HCEC 1CT (cell line): Measurements from ENCODE around the gene FERMT2.

Source experiments
- DNase-seq: peaks from one replicate; pipeline ENCODE4 v3.0.0-alpha.2; 2017

The FERMT2 gene

GRCh38 chr14:52944254-52944653, 6.6 kb downstream of the FERMT2 start:
- no peak for DNase-seq

GRCh38 chr14:52939427-52939826, 11.4 kb downstream of the FERMT2 start:
- no peak for DNase-seq

GRCh38 chr14:52937869-52938268, 13.0 kb downstream of the FERMT2 start:
- no peak for DNase-seq

GRCh38 chr14:52937306-52937705, 13.5 kb downstream of the FERMT2 start:
- no peak for DNase-seq

- no peak for DNase-seq
Measured at GRCh38 chr14:52936437-52936836, 14.4 kb downstream of the FERMT2 start.

- no peak for DNase-seq
Measured at GRCh38 chr14:52935833-52936232, 15.0 kb downstream of the FERMT2 start.

- DNase-seq: no peak
Measured at GRCh38 chr14:52934762-52935161, 16.1 kb downstream of the FERMT2 start.

- no peak for DNase-seq
Measured at GRCh38 chr14:52929192-52929807, 21.6 kb downstream of the FERMT2 start.

- peak; percentile 76 for DNase-seq
Measured at GRCh38 chr14:52926953-52927352, 23.9 kb downstream of the FERMT2 start.

GRCh38 chr14:52923902-52924575, 26.8 kb downstream of the FERMT2 start:
- no peak for DNase-seq

GRCh38 chr14:52922656-52923055, 28.2 kb downstream of the FERMT2 start:
- DNase-seq: peak; percentile 66

- DNase-seq: no peak
Measured at GRCh38 chr14:52922059-52922458, 28.8 kb downstream of the FERMT2 start.

- DNase-seq: peak; percentile 0
Measured at GRCh38 chr14:52920411-52920810, 30.4 kb downstream of the FERMT2 start.

- DNase-seq: no peak
Measured at GRCh38 chr14:52919971-52920370, 30.9 kb downstream of the FERMT2 start.

- DNase-seq: peak; percentile 88
Measured at GRCh38 chr14:52918486-52918885, 32.4 kb downstream of the FERMT2 start.

GRCh38 chr14:52917735-52918134, 33.1 kb downstream of the FERMT2 start:
- DNase-seq: no peak

GRCh38 chr14:52914295-52914694, 36.6 kb downstream of the FERMT2 start:
- DNase-seq: no peak

GRCh38 chr14:52913271-52913670, 37.6 kb downstream of the FERMT2 start:
- DNase-seq: peak; percentile 51

GRCh38 chr14:52911904-52912303, 38.9 kb downstream of the FERMT2 start:
- DNase-seq: no peak

GRCh38 chr14:52910572-52910971, 40.3 kb downstream of the FERMT2 start:
- DNase-seq: no peak

GRCh38 chr14:52907949-52908348, 42.9 kb downstream of the FERMT2 start:
- no peak for DNase-seq

- peak; percentile 94 for DNase-seq
Measured at GRCh38 chr14:52906141-52906601, 44.7 kb downstream of the FERMT2 start.

- DNase-seq: peak; percentile 46
Measured at GRCh38 chr14:52902971-52903619, 47.8 kb downstream of the FERMT2 start.

GRCh38 chr14:52901357-52901980, 49.4 kb downstream of the FERMT2 start:
- DNase-seq: no peak
